Gastrocnemius medialis (tissue), 4 donors: ENCODE results near the gene APAF1.

ENCODE experiments used
- CTCF ChIP-seq, 5 experiments: fragments of 450-650 bp in 3 of 5; fragments of 200-600 bp in 2 of 5; sonication (generic) in 2 of 5; IDR thresholded peaks in 4 of 5; conservative IDR thresholded peaks in 1 of 5; 1 replicate in 4 of 5; 2 replicates in 1 of 5; pipeline ENCODE4 v1.5.1; 2016 to 2019; ENCODE audit warnings: antibody characterized with exemption in 5 of 5, mild to moderate bottlenecking in 3 of 5, moderate library complexity in 3 of 5
- POLR2A ChIP-seq, 2 donors: fragments of 450-650 bp; IDR thresholded peaks; one replicate each; pipeline ENCODE4 v1.6.1; 2017; ENCODE audit warnings: antibody characterized with exemption in 2 of 2, mild to moderate bottlenecking in 2 of 2, moderate library complexity in 2 of 2

GRCh38 chr12:98743362-98743953, 98.4 kb downstream of the APAF1 start:
- no peak for TF ChIP-seq CTCF (IDR thresholded peaks at IDR 0.05 in 4 of 5, conservative IDR thresholded peaks at IDR 0.05 in 1 of 5)
- TF ChIP-seq POLR2A (IDR thresholded peaks at IDR 0.05) = no peak
